OCI-LY7 (cell line): Measurements from ENCODE around the gene DLGAP4. TPM values are rescaled to one million over a fixed set of nuclear protein-coding genes. Genes with fewer than 3 reads are reported as not detected.

Experiments used
- BruUV-seq: library from RNA; stranded (reverse); fragments of 400-500 nt; replicated peaks from 2 replicates; lab custom pipeline; 2021; lab: Mats Ljungman, UMichigan
- CTCF ChIA-PET: fragments of 300-600 bp; sonication (Branson Sonifier 250); formaldehyde crosslinking; loops from one replicate; lab custom pipeline; 2022; ENCODE audit warnings: antibody characterized with exemption; ENCODE audit not compliant: unreplicated experiment; lab: Charles Lee
- POLR2A ChIA-PET: fragments of 300-600 bp; sonication (Branson Sonifier 250); formaldehyde crosslinking; loops from one replicate; lab custom pipeline; 2022; ENCODE audit warnings: antibody characterized with exemption; lab: Charles Lee
- DNase-seq: peaks from one replicate; pipeline ENCODE4 v3.0.0-alpha.2; 2015; ENCODE audit warnings: low spot score
- H2AFZ ChIP-seq: fragments of 200-600 bp; sonication (generic), shearing (Covaris generic); 2 replicates; pipeline ENCODE4 v1.6.1; 2014; ENCODE audit warnings: mild to moderate bottlenecking, antibody characterized with exemption, low read length, moderate library complexity
- H3K27ac ChIP-seq: fragments of 200-600 bp; sonication (generic); 2 replicates; pipeline ENCODE4 v1.5.1; 2014; ENCODE audit warnings: mixed run types, low read depth, mild to moderate bottlenecking, moderate library complexity, low read length, inconsistent platforms; ENCODE audit not compliant: poor library complexity, severe bottlenecking
- H3K36me3 ChIP-seq: fragments of 200-600 bp; sonication (generic); 2 replicates; pipeline ENCODE4 v1.6.1; 2014; ENCODE audit warnings: mild to moderate bottlenecking, antibody characterized with exemption, low read length, moderate library complexity, mixed read lengths; ENCODE audit not compliant: insufficient read depth
- H3K4me1 ChIP-seq: fragments of 200-600 bp; sonication (generic); 2 replicates; pipeline ENCODE4 v1.5.1; 2014; ENCODE audit warnings: mild to moderate bottlenecking, low read length; ENCODE audit not compliant: insufficient read depth, poor library complexity, severe bottlenecking
- H3K4me2 ChIP-seq: fragments of 200-600 bp; sonication (generic); 2 replicates; pipeline ENCODE4 v1.6.1; 2014; ENCODE audit warnings: mild to moderate bottlenecking, low read length
- H3K4me3 ChIP-seq: fragments of 200-600 bp; sonication (generic); 2 replicates; pipeline ENCODE4 v1.5.1; 2014; ENCODE audit warnings: mild to moderate bottlenecking, low read depth, low read length; ENCODE audit not compliant: poor library complexity, severe bottlenecking
- H3K79me2 ChIP-seq: fragments of 200-600 bp; sonication (generic); 2 replicates; pipeline ENCODE4 v1.6.1; 2016; ENCODE audit warnings: low read depth, mild to moderate bottlenecking, low read length, moderate library complexity, mixed read lengths; ENCODE audit not compliant: insufficient read depth
- H3K9me2 ChIP-seq: fragments of 200-600 bp; sonication (generic); 2 replicates; pipeline ENCODE4 v1.6.1; 2016; ENCODE audit warnings: mild to moderate bottlenecking, low read length, mixed read lengths; ENCODE audit not compliant: insufficient read depth
- H3K9me3 ChIP-seq: fragments of 200-600 bp; sonication (generic); 2 replicates; pipeline ENCODE4 v1.6.1; 2014; ENCODE audit warnings: mild to moderate bottlenecking, mixed run types, low read length, mixed read lengths
- H4K20me1 ChIP-seq: fragments of 200-600 bp; sonication (generic); 2 replicates; pipeline ENCODE4 v1.6.1; 2014; ENCODE audit warnings: mild to moderate bottlenecking, antibody characterized with exemption, low read length, moderate library complexity, mixed read lengths; ENCODE audit not compliant: insufficient read depth
- CTCF ChIP-seq: fragments of 200-600 bp; sonication (generic); conservative IDR thresholded peaks from 2 replicates; pipeline ENCODE4 v1.5.1; 2014; ENCODE audit warnings: mild to moderate bottlenecking, antibody characterized with exemption, low read length, moderate library complexity, mixed read lengths
- EZH2phosphoT487 ChIP-seq: fragments of 200-600 bp; sonication (generic); IDR thresholded peaks from 2 replicates; pipeline ENCODE4 v1.6.1; 2018; ENCODE audit warnings: low read depth, borderline replicate concordance, mild to moderate bottlenecking, mixed run types, antibody characterized with exemption, low read length, moderate library complexity, mixed read lengths
- intact Hi-C: fragments of 100-400 bp; cut with micrococcal nuclease; formaldehyde crosslinking; loops from one replicate; pipeline ENCODE4 v1.10.0; 2022; ENCODE audit not compliant: unreplicated experiment
- total RNA-seq, 2 experiments: library from RNA; depleted of rRNA in 1 of 2; stranded (reverse); fragments of >200 nt in 1 of 2; shearing (Covaris generic) in 1 of 2; gene quantifications; 2 replicates each; pipeline ENCODE4 v1.2.3, GENCODE V29; 2014 to 2022

Gene DLGAP4
- total RNA-seq, 2 experiments from 2014 or later, result 7.7 to 41.6 TPM

- H3K9me2 ChIP-seq, result no peaks in the 10 kb centered on the region
- no peak overlapping the region for H3K4me3 ChIP-seq
- TF ChIP-seq CTCF (no peak), EZH2phosphoT487 (no peak)
- intact Hi-C loops, result no loop called here
- no peak overlapping the region for H3K27ac ChIP-seq
- CTCF ChIA-PET, result interaction anchor here (0.6 kb wide), 1 partner anchor 9 kb away, joined by 4 read pairs; no protein-coding TSS in a partner anchor
- no peaks in the 10 kb centered on the region for H4K20me1 ChIP-seq
- no peak overlapping the region for H3K4me2 ChIP-seq
- H3K9me3 ChIP-seq, result no peaks in the 10 kb centered on the region
- POLR2A ChIA-PET, result no interaction called here
- no peaks in the 10 kb centered on the region for H3K36me3 ChIP-seq
- H3K4me1 ChIP-seq, result no peaks in the 10 kb centered on the region
- DNase-seq, result no peak
- BruUV-seq, result no TSS peak
- no peaks in the 10 kb centered on the region for H3K79me2 ChIP-seq
- H2AFZ ChIP-seq, result no peak overlapping the region
Observed at GRCh38 chr20:36390719-36391415, 84.7 kb downstream of the DLGAP4 start.

GRCh38 chr20:36391456-36391855, 85.3 kb downstream of the DLGAP4 start:
- H3K79me2 ChIP-seq, result no peaks in the 10 kb centered on the region
- no peak for DNase-seq
- intact Hi-C loops, result no loop called here
- CTCF ChIA-PET, result no interaction called here
- H3K36me3 ChIP-seq, result no peaks in the 10 kb centered on the region
- no peak overlapping the region for H3K27ac ChIP-seq
- no peak overlapping the region for H3K4me2 ChIP-seq
- H3K9me3 ChIP-seq, result no peaks in the 10 kb centered on the region
- H4K20me1 ChIP-seq, result no peaks in the 10 kb centered on the region
- no peak overlapping the region for H3K4me3 ChIP-seq
- H2AFZ ChIP-seq, result no peak overlapping the region
- TF ChIP-seq EZH2phosphoT487, result no peak
- no peak for TF ChIP-seq CTCF
- no TSS peak for BruUV-seq
- H3K9me2 ChIP-seq, result no peaks in the 10 kb centered on the region
- no peaks in the 10 kb centered on the region for H3K4me1 ChIP-seq
- POLR2A ChIA-PET, result no interaction called here

- intact Hi-C loops, result no loop called here
- H3K9me3 ChIP-seq, result no peaks in the 10 kb centered on the region
- H3K4me3 ChIP-seq, result no peak overlapping the region
- H3K79me2 ChIP-seq, result no peaks in the 10 kb centered on the region
- ChIA-PET POLR2A (no interaction called here), CTCF (no interaction called here)
- no TSS peak for BruUV-seq
- H3K4me2 ChIP-seq, result no peak overlapping the region
- no peaks in the 10 kb centered on the region for H3K36me3 ChIP-seq
- H4K20me1 ChIP-seq, result no peaks in the 10 kb centered on the region
- DNase-seq, result no peak
- H2AFZ ChIP-seq, result no peak overlapping the region
- no peak overlapping the region for H3K27ac ChIP-seq
- no peaks in the 10 kb centered on the region for H3K4me1 ChIP-seq
- no peaks in the 10 kb centered on the region for H3K9me2 ChIP-seq
- TF ChIP-seq CTCF (no peak), EZH2phosphoT487 (no peak)
Observed at GRCh38 chr20:36391955-36392354, 85.8 kb downstream of the DLGAP4 start.
